Colonic mucosa (tissue), 4 donors: Measurements from ENCODE around the gene TRAPPC6A. TPM values are rescaled to one million over a fixed set of nuclear protein-coding genes. Genes with fewer than 3 reads are reported as not detected.

Experiments
- DNase-seq: peaks from one replicate; pipeline ENCODE4 v3.0.0-alpha.2; 2020
- H3K27ac ChIP-seq: fragments of 200-600 bp; one replicate; pipeline ENCODE4 v1.8.0; 2021
- H3K27me3 ChIP-seq: fragments of 200-600 bp; one replicate; pipeline ENCODE4 v1.8.0; 2021
- H3K36me3 ChIP-seq: fragments of 200-600 bp; one replicate; pipeline ENCODE4 v1.8.0; 2021
- H3K4me1 ChIP-seq: fragments of 200-600 bp; one replicate; pipeline ENCODE4 v1.8.0; 2021; ENCODE audit warnings: mild to moderate bottlenecking
- H3K4me3 ChIP-seq: fragments of 200-600 bp; one replicate; pipeline ENCODE4 v1.8.0; 2021
- H3K9ac ChIP-seq, 2 donors: one replicate each; pipeline ENCODE4 v1.7.0; 2013; ENCODE audit warnings: control low read depth in 2 of 2, low read depth in 2 of 2, low read length in 2 of 2
- H3K9me3 ChIP-seq: fragments of 200-600 bp; one replicate; pipeline ENCODE4 v1.8.0; 2021
- CTCF ChIP-seq: fragments of 200-600 bp; IDR thresholded peaks from one replicate; pipeline ENCODE4 v1.8.0; 2022; ENCODE audit warnings: antibody characterized with exemption, mild to moderate bottlenecking
- intact Hi-C: fragments of 100-400 bp; cut with DNase I; formaldehyde crosslinking; loops from one replicate; pipeline ENCODE4 v1.14.1; 2022
- total RNA-seq, 2 donors: library from RNA; stranded (reverse); fragmentation: NEBNext Ultra II Directional in 1 of 2; extraction: Animal tissue kit (Norgen Biotek cat#: 25700) in 1 of 2; gene quantifications; one replicate each; pipeline ENCODE4 v1.2.1, GENCODE V29; 2021
- donor health status: healthy.
- donor health status: DM: no; HTN: no; CAD: no.
- donor health status: DM: no; HTN: no; CAD: no.

Gene TRAPPC6A
- total RNA-seq, 2 donors from 2014 or later, result 17.2 to 35.2 TPM

GRCh38 chr19:45213031-45213430 lies 35.0 kb upstream of the TRAPPC6A start:
- TF ChIP-seq CTCF, result no peak
- peaks cover 25% of the 10 kb centered on the region for H3K27me3 ChIP-seq
- no peak overlapping the region for H3K9ac ChIP-seq
- DNase-seq, result no peak
- no peaks in the 10 kb centered on the region for H3K36me3 ChIP-seq
- no peak overlapping the region for H3K4me3 ChIP-seq
- intact Hi-C loops, result no loop called here
- H3K9me3 ChIP-seq, result no peaks in the 10 kb centered on the region
- H3K4me1 ChIP-seq, result no peaks in the 10 kb centered on the region
- no peak overlapping the region for H3K27ac ChIP-seq

- no peak overlapping the region for H3K9ac ChIP-seq
- intact Hi-C loops, result no loop called here
- H3K36me3 ChIP-seq, result no peaks in the 10 kb centered on the region
- DNase-seq, result no peak
- no peak overlapping the region for H3K27ac ChIP-seq
- no peak for TF ChIP-seq CTCF
- H3K4me3 ChIP-seq, result no peak overlapping the region
- no peaks in the 10 kb centered on the region for H3K9me3 ChIP-seq
- peaks cover 15% of the 10 kb centered on the region for H3K27me3 ChIP-seq
- no peaks in the 10 kb centered on the region for H3K4me1 ChIP-seq
Observed at GRCh38 chr19:45211751-45212381, 33.8 kb upstream of the TRAPPC6A start.

GRCh38 chr19:45206328-45206727 lies 28.3 kb upstream of the TRAPPC6A start:
- intact Hi-C loops, result no loop called here
- Histone ChIP-seq H3K4me3 (no peak overlapping the region), H3K27me3 (no peaks in the 10 kb centered on the region), H3K9me3 (no peaks in the 10 kb centered on the region), H3K36me3 (no peaks in the 10 kb centered on the region), H3K4me1 (no peaks in the 10 kb centered on the region), H3K27ac (no peak overlapping the region), H3K9ac (no peak overlapping the region)
- no peak for TF ChIP-seq CTCF
- DNase-seq, result no peak

GRCh38 chr19:45205810-45206209 lies 27.8 kb upstream of the TRAPPC6A start:
- Histone ChIP-seq H3K36me3 (no peaks in the 10 kb centered on the region), H3K27me3 (no peaks in the 10 kb centered on the region), H3K9ac (no peak overlapping the region), H3K9me3 (no peaks in the 10 kb centered on the region), H3K4me1 (no peaks in the 10 kb centered on the region), H3K4me3 (no peak overlapping the region), H3K27ac (no peak overlapping the region)
- no peak for TF ChIP-seq CTCF
- intact Hi-C loops, result no loop called here
- no peak for DNase-seq

GRCh38 chr19:45202637-45203036 lies 24.6 kb upstream of the TRAPPC6A start:
- no peak overlapping the region for H3K4me3 ChIP-seq
- no peaks in the 10 kb centered on the region for H3K36me3 ChIP-seq
- no peaks in the 10 kb centered on the region for H3K27me3 ChIP-seq
- TF ChIP-seq CTCF, result no peak
- no peaks in the 10 kb centered on the region for H3K4me1 ChIP-seq
- H3K27ac ChIP-seq, result no peak overlapping the region
- H3K9ac ChIP-seq, result no peak overlapping the region
- intact Hi-C loops, result no loop called here
- no peak for DNase-seq
- H3K9me3 ChIP-seq, result no peaks in the 10 kb centered on the region
